Stimulated activated CD8-positive, alpha-beta memory T cell treated with anti-CD3 and anti-CD28 coated beads, Interleukin-4, amount 100 ng/mL, for 1 hour (primary cell): ENCODE results near the gene SUSD4.
"Not testable (repeated sequence)": the region's sequence is repeated elsewhere in the genome, so short reads cannot be mapped to it uniquely, and the experiment has no call there.

Source experiments
- DNase-seq, 2 donors: peaks; one replicate each; pipeline ENCODE4 v3.0.0-alpha.2; 2020; ENCODE audit warnings: low read depth in 2 of 2, low spot score in 1 of 2

The SUSD4 gene, protein sequence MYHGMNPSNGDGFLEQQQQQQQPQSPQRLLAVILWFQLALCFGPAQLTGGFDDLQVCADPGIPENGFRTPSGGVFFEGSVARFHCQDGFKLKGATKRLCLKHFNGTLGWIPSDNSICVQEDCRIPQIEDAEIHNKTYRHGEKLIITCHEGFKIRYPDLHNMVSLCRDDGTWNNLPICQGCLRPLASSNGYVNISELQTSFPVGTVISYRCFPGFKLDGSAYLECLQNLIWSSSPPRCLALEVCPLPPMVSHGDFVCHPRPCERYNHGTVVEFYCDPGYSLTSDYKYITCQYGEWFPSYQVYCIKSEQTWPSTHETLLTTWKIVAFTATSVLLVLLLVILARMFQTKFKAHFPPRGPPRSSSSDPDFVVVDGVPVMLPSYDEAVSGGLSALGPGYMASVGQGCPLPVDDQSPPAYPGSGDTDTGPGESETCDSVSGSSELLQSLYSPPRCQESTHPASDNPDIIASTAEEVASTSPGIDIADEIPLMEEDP

DNA sequence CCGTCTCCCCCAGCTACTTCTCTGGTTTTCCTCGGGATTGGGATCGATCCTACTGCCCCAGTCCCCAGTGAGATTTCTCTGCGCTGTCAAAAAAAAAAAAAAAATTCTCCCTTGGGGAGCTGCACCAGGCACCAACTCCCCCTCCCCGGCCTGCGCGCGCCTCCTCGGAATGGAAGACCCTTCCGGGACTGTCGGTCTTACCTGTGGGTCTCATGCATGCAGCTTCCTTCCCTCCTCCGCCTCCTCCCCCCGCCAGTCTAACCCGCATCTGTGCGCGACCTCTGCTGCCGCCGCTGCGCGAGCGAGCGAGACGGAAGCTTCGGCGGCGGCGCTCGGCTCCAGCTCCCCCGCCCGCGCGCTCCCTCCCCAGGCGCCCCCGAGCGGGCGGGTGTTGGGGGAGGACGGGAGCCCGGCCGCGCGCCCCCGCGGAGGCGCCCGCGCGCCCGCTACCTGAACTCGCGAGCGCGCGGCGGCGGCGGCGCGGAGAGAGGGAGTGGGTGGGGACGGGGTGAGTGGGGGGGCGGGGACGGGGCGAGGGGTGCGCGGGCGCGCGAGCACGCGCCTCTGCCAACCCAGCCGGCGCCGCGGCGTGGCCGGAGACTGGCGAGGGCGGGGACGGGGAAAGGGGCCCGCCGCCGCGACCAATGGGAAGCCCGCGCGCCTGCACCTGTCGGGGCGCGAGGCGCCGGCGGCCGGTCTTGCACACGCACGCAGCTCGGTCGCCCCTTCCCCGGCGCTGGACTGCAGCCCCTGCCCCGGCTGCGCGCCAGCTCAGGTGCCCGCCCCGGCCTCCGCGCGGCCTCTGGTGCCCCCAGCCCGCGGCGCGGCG lies at the start of gene SUSD4:
SUSD4 (minus strand) TSS at position 321 of the 829 bp plus-strand sequence. CDS start 751 bp downstream, outside the sequence.
- peak; percentile 7 to 50 for DNase-seq

DNA sequence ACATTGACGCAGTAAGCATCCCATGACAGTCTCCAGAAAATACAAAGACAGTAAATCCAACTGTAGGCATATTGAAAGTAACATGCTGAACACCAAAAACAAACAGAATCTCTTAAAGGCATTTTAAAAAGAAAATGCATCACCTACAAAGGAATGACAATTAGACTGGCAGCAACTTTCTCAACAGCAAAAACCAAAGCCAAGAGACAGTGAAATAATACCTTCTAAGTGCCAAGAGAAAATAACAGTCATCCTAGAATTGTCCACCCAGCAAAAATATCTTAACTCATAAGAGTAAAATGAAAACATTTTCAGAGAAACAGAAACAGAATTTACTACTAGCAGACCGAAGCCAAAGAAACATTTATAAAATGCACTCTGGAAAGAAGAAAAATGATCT lies 49.2 kb upstream of the SUSD4 start:
- DNase-seq: no peak

DNA sequence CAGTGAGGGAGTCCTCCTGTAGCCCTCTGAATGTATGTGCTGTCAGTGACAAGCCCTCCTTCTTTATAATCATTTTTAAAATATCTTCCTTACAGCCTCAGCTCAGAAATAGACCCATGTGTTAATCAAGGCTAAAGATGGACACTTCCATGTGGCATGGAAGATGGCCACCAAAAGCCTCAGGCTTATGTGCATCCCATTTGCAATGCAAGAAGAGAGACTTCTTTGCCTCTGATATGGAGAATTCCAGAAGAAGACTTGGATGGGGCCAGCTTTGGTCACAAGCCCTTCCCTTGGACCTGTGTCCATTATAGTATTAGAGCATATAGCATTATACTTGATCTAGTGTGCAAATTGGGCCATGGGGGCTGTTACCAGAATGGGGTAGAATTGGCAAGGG lies 47.7 kb upstream of the SUSD4 start:
- no peak for DNase-seq

DNA sequence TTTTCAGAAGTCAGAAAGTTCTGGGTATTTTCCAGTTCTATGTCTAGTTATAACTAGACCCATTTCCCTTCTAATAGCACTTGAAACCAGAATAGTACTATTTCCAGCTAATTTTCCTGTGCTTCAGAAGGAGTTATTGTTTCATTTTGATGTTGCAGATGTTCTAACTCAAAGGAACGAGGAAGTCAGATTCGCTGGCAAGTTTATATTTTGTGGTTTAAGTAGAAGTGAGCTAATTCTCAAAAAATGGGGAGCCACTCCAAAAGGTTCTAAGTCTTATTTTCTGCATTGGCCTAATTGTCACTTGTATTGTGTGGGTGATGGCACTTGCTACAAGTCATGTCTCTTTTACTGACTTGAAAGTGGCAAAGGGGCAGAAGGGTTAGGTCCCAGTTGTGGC lies 47.3 kb upstream of the SUSD4 start:
- no peak for DNase-seq

DNA sequence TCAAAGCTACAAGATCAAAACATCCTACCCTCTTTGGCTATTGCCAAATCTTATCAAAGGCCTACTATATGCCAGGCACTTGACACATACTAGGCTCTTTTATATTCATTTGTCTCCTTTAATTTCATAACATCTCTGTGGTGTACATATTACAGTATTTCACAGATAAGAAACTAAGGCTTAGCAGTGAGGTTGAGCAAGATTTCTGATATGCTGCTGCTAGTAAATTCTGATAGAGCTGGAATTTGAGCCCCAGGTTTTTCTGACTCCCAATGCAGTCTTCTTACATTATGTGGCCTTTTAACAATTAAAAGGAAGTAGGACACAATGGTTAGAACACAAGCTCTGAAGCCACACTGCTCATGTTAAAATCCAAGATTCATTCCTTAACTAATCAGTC lies 46.1 kb upstream of the SUSD4 start:
- DNase-seq: no peak

DNA sequence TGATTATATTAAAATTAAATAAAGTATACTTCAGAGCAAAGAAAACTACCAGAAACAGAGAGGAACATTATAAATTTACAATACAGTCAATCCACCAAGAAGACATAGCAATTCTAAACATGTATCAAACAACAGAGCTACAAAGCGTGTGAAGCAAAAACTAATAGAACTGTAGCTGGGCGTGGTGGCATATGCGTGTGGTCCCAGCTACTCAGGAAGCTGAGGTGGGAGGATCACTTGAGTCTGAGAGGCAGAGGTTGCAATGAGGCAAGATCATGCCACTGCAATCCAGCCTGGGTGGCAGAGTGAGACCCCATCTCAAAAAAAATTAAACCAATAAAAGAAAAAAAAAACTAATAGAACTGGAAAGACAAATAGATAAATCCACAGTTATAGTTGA lies 41.5 kb upstream of the SUSD4 start:
- DNase-seq: no peak

DNA sequence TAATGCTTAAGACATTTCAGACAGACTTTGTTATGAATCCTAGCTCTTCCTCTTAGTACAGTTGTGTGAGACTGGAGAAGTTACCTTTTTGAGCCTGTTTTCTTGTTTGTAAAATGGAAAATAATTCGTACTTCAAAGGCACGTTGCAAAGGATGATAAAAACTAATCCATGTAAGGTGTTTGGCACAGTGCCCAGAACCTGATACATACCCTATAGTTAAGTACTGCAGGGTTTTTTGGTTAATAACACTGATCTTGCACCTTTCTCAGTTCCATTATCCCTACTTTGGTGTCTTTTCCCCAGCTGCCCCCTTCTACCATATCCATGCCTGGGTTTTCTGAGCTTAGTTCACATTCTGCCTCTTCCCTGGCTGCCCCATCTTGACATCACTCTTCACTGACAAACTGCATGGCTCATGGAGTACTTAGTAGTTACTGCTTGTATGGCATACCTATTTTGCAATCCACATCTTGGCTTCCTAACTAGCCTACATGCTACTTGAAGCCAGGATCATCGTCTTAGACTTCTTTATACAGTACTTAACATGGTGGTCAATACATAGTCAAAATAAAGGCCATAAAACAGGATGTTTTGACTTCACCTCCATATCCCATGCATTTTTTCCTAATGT lies 39.3 kb upstream of the SUSD4 start:
- no peak for DNase-seq

DNA sequence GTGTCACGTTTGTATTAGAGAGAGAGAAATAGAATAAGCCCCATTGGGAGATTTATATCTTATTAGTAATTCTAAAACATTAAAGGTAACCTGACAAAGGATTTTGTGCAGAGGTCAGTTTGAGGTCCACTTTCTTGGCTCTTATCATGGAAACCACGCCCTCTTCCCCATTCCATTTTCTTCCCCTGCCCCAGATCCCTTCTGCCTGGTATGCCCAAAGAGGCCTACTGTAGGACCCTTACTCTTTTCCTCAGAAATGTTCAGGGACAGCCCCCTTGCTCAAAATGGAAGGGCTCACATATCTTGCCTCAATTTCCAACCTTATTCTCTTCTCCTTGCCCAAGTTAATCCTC lies 38.8 kb upstream of the SUSD4 start:
- DNase-seq: no peak

DNA sequence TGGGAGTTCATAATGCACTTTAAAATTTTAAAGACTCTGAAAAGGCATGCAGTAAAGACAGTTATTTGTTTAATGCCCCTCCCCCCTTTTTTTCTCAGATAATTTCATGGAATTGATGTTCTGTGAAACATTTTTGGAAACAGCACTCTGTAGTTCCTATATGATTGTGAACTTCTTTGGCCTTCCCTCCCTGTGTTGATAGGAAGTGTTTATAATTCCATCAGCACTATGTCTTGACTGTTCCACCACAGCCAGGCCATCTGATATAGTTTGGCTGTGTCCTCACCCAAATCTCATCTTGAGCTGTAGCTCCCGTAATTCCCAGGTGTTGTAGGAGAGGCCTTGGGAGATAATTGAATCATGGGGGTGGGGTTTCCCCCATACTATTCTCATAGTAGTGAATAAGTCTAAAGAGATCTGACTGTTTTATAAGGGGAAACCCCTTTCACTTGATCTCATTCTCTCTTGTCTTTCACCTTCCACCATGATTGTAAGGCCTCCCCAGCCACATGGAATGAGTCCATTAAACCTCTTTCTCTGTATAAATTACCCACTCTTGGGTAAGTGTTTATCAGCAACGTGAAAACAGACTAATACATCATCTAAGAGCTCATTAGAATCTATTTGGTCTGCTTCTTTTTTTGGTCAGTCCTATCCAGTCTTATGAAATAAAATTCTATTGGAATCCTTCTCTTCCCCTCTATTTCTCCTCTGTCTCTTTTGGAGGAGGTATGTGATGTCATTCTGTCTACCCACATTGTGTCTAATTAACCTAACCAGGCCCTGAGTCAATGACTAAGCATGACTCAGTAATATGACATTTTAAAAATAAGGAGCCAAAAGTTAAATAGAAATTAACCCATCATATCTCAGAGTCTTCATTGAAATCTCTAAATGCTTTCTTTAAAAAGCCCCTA lies 38.2 kb upstream of the SUSD4 start:
- DNase-seq: no peak

DNA sequence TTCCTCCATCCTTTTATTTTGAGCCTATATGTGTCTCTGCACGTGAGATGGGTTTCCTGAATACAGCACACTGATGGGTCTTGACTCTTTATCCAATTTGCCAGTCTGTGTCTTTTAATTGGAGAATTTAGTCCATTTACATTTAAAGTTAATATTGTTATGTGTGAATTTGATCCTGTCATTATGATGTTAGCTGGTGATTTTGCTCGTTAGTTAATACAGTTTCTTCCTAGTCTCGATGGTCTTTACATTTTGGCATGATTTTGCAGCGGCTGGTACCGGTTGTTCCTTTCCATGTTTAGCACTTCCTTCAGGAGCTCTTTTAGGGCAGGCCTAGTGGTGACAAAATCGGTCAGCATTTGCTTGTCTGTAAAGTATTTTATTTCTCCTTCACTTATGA lies 35.4 kb upstream of the SUSD4 start:
- not testable (repeated sequence) for DNase-seq

DNA sequence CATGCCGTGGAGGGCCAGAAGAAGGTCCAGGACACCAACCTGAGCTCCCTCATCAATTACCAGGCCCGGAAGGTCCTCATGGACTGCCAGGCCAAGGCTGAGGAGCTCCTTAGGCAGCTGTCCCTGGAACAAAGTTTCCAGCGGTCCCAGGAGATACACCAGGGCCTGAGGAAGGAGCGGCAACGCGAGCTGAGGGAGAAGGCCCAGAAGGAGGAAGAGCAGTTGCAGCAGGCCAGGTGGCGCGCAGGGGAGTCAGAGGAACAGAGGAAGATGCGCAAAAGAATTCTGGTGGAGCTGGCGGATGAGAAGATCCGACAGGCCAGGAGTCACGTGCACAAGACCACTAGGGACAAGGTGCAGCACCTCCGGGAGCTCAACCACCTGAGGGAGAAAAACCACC lies 30.7 kb upstream of the SUSD4 start:
- no peak for DNase-seq

DNA sequence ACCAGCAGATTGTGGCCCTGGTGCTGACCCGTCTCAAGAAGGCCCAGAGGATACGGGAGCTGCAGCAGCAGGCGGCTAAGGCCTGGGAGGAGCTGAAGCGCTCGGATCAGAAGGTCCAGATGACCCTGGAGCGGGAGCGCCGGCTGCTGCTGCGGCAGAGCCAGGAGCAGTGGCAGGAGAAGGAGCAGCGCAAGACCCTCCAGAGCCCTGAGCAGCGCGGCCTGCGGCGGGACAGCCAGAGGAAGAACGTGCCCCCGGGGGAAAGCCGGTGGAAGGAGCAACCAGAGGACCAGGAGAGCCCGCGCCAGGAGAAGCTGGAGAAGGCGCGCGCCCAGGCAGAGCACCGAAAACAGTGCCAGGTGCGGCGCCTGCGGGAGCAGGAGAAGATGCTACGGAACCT lies 30.3 kb upstream of the SUSD4 start:
- no peak for DNase-seq

DNA sequence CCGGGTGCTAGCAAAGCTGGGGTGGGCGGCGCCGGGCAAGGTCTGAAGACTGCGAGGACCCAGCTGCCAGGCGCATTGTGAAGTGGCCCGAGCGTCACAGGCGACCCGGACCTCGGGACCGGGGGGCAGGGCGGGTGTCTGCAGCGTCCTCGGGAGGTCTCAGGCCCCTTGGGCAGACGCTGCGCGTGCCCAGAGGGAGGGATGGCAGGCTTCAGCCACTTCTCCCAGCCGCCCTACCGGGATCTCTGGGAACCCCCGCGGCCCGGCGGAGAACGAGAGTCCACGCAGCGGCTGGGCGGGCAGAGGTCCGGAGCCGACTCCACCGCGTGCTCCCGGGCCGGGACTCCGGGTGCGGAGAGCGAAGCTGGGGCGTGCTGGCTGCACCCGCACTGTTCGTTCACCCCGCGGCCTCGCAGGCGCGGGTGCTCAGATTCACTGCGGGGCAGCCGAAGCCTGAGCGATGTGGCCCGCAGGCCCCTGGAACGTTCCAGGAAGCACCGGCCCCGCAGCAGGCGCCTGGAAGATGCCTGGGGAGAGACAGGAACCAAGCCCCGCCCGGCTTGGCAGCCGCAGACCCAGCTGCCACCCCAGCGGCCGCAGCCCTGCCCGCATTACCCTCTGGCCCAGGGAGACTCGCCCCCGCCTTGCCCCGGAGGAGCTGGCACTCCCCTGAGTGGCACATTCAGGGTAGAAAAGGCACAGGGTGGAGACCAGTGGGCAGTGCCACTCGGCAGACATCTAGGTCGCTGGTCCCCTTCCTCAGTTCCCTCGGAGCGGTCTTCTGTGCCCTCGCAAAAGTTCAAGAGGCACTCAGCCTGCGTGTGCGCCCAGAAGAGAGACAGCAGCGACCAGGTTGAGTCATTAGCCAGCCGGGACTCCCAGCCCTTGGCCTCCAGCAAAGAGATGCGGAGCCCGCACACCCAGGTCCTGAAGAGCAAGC lies 29.6 kb upstream of the SUSD4 start, which contains the start of gene CCDC185:
CCDC185 (plus strand) TSS at position 141 of the 940 bp plus-strand sequence; CDS start at position 202, 61 bp downstream.
- DNase-seq: no peak

DNA sequence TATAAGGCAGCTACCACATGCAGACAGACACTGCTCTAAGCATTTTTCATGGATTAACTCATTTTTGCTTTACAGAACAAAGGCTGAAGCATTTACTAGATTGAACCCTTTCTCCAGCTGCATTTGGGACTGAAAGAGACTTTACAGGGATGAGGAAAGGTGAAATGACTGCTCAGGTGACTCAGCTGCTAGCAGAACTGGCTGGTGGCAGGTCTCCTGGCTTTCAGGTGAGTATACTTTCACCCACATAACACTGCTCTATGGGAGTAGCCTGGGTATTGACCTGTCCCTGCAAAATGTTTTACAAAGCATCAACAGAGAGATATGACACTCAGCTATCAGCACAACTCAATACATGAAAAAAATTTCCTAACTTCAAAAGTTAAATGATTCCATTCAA lies 26.6 kb upstream of the SUSD4 start:
- DNase-seq: no peak

DNA sequence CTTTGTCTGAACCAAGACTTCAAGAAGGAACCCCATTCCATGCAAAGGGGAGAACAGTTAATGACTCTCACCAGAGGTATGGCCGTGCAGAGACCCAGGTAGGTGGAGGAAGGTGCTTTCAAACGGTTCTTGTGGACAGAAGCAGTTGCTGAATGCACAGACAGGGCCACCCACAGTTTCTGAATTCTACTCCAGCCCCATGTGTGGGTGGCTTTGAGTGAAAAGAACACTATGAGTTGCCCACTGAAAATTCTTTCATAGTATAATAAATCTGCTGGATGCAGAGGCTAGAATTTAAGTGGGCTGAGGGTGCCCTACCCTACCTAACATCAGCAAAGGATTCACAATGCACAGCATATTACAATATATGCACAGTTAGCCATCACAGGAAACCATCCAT lies 22.0 kb upstream of the SUSD4 start:
- no peak for DNase-seq

DNA sequence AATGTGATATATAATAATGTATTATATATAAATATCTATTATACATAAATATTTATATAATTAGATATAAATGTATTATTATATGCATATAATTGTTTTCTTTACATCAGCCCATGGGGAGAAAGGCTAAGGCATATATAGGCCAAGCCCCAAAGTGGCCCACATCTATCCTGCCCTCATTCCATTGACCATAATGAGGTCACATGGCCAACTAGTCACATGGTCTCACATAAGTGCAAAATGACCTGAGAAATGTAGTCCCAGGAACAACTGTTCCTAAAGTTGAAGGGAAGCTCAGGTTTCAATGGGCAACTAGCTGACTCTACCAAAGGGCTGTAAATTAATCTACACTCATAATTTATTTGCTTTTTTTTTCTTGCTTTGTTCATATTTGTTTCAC lies 14.8 kb upstream of the SUSD4 start:
- DNase-seq: no peak

DNA sequence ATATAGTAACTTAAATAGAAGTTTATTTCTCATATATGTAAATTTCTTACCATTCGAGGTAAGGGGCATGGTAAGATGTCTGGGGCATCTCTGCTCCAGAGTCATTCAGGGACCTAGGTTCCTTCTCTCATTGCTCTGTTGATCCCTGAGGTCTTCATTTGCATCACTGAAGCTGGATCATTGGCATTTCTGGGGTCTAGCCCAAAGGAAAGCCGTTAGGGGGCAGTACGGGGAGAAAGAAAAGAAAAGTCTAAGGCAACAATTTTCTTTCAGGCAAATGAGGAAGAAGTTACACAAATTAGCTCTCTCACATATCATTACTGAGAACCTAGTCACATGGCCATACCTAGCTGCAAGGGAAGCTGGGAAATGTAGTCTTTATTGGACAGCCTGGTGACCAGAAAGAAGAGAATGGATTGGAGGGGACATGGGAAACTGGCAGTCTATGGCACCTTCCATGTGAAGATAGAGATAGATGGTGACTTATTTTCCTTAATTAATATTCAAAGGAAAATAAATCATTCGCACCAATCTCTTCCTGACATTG lies 10.2 kb upstream of the SUSD4 start:
- DNase-seq: no peak

DNA sequence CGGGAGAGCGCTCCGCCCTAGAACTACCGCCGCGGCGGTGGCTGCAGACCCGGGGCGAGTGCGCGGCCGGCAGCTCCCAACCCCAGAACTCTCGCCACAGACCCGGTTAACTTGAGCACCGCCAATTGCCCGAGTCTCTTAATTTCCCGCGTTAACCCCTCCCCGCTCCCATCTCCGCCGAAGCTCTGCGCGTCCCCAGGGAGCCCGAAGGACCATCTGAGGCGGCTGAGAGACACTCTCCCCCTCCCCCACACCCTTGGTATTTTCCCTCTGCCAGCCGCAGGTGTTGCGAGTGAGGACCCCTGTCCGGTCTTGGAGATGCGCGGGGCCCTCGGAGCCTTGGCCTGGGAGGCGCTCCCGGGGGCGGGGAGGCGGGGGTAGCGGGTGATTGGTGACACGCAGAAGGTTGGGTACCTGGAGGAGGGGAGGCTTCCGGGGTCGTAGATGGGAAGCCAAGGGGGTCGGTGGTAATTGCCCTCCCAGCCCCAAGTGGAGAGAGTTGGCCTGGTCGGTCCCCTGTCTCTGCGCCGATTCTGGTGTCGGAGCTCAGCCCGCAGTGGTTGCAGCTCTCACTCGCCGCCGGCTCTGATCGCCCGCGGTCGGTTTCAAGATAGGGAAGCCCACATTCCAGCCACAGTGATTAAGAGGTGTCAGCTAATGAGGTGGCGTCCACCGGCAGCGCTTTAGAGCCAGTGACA lies 858 bp upstream of the SUSD4 start:
- no peak for DNase-seq
